ENCODE data around the gene AICDA.
A peak's percentile ranks its signal among the peaks of the same experiment; 100 is the strongest.
"Not testable (repeated sequence)": the region's sequence is repeated elsewhere in the genome, so short reads cannot be mapped to it uniquely, and the experiment has no call there.

Gene AICDA

DNA sequence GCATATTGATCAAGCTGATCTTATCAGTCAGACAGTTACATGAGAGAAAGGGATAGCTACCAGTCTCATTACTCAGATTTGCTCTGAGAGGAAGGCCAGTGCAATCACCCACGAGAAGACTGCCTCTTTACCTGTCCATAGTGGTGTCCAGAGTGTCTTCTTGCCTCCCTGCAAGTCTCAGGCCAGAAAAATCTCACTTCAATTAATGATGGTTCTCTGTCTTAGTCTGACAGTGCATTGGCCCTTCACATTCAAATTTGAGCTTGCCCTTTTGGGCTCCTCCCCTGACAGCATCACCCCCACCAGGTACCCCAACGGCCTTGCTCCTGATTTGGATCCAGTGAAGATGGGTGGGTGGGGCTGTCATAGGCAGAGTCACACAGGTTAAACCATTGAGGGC is at the start of gene AICDA:
Gene AICDA (minus strand): TSS at position 231 of the 400 bp plus-strand sequence. CDS start 92 bp downstream, at position 139.
- no peak for DNase-seq (ENCODE audit: low read depth)

DNA sequence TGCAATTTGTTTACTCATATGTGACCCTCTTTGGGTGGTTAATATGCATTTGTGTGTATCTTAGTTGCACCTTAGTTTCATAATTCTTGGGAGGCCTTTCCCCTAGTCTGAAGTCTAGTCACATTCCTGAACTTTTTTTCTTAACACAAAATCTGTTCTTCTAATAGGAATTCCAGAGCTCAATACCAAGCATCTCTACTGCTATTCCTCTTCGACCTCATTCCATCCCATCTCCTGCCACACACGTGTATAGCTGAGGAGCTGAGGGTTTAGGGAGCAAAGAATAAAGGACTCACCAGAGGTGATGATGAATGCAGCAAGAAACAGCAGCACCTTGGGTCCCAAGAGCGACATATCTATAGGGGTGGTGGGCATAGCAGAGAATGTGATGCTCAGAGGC is 49.1 kb upstream of the AICDA start:
- no peak for DNase-seq (ENCODE audit: low read depth)

- no peak for DNase-seq (ENCODE audit: low read depth)
These were observed 48.4 kb upstream of the AICDA start for GRCh38 chr12:8661016-8661415.

DNA sequence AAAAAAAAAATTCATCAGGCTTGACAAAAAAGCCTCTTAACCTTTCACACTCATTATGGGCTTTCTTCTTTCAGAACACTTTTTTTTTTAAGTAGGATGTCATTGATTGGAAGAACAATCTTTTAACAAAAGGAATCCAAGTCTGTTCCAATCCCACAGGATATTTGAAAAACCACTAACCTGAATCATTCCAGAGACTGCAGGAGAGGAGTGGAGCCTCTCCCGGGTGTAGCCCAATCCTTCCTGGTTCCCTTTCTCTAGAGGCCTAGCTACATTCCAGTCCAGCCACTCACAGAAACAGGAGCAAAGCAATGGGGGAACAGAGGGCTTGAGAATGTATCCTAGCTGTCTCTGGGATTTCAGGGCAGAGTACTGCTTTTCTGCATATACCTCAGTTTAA is 45.7 kb upstream of the AICDA start:
- no peak for DNase-seq (ENCODE audit: low read depth)

- no peak for DNase-seq (ENCODE audit: low read depth)
These were observed 42.8 kb upstream of the AICDA start for GRCh38 chr12:8655421-8655820.

GRCh38 chr12:8648576-8649205 is 36.0 kb upstream of the AICDA start:
- DNase-seq (ENCODE audit: low read depth): peak; percentile 40

- DNase-seq (ENCODE audit: low read depth): no peak
These were observed 35.3 kb upstream of the AICDA start for GRCh38 chr12:8647968-8648367.

GRCh38 chr12:8644345-8645248 is 31.9 kb upstream of the AICDA start:
- DNase-seq (ENCODE audit: low read depth): peak; percentile 21

DNA sequence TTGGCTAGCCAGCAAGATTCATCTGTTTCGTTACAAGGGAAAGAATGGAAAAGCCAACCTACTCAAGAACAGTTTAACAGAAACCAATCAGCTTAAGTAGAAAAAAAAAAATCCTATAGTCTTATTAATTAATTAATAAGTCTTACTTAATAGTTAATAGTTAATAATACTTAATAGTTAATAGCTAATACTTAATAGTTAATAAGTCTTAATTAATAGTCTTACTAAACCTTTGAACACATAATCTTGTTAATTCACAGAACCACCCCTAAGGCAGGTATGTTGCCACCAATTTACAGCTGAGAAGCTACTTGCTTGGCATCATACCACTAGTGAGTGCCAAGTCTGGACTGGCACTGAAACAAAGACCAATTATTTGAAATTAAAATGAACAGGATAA is 30.1 kb upstream of the AICDA start:
- no peak for DNase-seq (ENCODE audit: low read depth)

DNA sequence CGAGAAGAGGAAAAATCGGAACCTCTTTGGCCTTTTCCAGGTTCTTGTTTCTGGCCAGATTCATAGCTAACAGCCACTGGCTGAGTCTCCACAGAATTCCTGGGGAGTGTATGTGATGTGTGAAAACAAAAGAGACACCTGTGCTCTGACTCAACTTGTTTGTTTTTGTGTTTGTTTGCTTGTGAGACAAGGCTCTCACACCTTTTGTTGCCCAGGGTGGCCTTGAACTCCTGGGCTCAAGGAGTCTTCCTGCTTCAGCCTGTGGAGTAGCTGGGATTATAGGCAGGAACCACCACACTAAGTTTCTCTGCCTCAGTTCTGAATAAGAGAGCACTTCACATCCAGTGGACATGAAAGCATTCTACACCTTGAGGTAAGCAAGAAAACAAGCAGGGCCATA is 27.3 kb upstream of the AICDA start:
- no peak for DNase-seq (ENCODE audit: low read depth)

- no peak for DNase-seq (ENCODE audit: low read depth)
These were observed 26.3 kb upstream of the AICDA start for GRCh38 chr12:8638951-8639350.

- DNase-seq (ENCODE audit: low read depth): no peak
These were observed 25.0 kb upstream of the AICDA start for GRCh38 chr12:8637666-8638065.

DNA sequence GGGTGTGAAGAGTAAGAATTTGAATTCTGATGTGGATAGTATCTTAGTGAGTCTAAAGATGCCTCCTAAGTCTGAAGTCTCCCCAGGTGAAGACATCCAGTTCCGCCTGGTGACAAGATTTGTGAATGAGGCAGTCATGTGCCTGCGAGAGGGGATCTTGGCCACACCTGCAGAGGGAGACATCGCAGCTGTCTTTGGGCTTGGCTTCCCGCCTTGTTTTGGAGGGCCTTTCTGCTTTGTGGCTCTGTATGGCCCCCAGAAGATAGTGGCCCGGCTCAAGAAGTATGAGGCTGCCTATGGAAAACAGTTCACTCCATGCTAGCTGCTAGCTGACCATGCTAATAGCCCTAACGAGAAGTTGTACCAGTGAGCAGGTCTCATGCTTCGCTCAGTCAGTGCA is 24.6 kb upstream of the AICDA start:
- DNase-seq (ENCODE audit: low read depth): no peak

GRCh38 chr12:8636581-8636980 is 23.9 kb upstream of the AICDA start:
- DNase-seq (ENCODE audit: low read depth): no peak

DNA sequence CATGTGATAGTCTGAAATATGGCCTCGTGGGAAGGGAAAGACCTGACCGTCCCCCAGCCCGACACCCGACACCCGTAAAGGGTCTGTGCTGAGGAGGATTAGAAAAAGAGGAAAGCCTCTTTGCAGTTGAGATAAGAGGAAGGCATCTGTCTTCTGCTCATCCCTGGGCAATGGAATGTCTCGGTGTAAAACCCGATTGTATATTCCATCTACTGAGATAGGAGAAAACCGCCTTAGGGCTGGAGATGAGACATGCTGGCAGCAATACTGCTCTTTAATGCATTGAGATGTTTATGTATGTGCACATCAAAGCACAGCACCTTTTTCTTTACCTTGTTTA is 23.3 kb upstream of the AICDA start:
- DNase-seq (ENCODE audit: low read depth): not testable (repeated sequence)

DNA sequence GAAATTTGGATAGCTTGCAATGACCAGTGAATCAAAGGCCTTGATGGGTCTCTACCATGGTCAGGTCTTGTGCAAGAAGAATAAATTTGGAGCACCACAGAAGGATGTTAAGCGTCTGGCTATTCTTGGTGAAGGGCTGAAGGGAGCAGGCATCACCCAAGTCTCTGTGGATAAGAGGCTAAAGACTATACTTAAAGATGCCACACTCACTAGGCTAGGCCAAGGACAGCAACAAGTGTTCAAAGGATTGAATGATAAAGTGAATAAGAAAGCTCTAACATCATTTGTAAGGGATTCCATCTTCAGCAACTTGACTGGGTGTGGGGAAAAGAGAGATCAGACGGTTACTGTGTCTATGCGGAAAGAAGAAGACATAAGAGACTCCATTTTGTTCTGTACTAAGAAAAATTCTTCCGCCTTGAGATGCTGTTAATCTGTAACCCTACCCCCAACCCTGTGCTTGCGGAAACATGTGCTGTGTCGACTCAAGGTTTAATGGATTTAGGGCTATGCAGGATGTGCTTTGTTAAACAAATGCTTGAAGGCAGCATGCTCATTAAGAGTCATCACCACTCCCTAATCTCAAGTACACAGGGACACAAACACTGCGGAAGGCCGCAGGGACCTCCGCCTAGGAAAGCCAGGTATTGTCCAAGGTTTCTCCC is 22.8 kb upstream of the AICDA start:
- not testable (repeated sequence) for DNase-seq (ENCODE audit: low read depth)

DNA sequence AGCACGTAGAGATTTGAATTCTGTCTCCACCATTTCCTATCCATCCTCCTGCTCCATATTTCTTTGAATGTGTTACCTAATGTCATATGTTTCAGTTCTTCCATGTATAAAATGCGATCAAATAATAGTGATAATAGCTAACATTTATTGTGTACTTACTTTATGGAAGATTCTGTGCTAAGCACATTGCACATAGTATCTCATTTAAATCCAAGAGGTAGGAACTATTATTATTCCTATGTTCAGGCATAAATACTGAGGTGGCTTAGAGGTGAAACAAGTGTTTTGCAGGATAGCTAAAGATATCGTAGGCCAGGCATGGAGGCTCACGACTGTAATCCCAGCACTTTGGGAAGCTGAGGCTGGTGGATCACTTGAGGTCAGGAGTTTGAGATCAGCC is 17.5 kb upstream of the AICDA start:
- DNase-seq (ENCODE audit: low read depth): no peak

- no peak for DNase-seq (ENCODE audit: low read depth)
These were observed 16.9 kb upstream of the AICDA start for GRCh38 chr12:8629486-8630033.

- DNase-seq (ENCODE audit: low read depth): no peak
These were observed 16.1 kb upstream of the AICDA start for GRCh38 chr12:8628731-8629130.

GRCh38 chr12:8624750-8625149 is 12.1 kb upstream of the AICDA start:
- not testable (repeated sequence) for DNase-seq (ENCODE audit: low read depth)

DNA sequence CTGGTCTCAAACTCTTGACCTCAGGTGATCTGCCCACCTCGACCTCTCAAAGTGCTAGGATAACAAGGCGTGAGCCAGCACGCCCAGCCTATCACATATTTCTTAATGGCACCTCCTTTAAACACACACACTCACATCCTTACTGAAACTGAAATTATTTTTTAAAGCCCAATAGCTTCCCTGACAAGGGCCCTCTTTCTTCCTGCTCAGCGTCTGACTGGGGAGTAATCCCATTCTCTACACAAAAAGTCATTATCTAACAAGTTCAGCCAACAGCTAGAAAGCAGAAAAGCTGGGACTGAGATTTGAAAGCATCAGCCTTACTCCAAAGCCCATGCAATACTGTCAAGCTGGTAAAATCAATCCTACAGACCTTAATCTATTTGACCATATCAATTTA is 10.0 kb upstream of the AICDA start:
- no peak for DNase-seq (ENCODE audit: low read depth)

DNA sequence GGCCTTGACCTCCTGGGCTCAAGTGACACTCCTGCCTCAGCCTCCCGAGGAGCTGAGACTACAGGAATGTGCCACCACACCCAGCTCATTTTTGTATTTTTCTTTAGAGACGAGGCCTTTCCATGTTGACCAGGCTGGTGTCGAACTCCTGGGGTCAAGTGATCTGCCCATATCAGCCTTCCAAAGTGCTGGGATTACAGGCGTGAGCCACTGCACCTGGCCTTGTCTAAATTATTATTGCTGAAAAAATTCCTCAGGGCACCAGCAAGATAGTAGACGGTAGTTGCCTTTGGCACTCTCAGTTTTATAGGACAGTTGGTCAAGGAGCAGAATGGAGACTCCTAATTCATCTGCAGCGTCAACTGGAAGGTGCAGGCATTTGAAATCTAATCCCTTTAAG is 2.5 kb upstream of the AICDA start:
- no peak for DNase-seq (ENCODE audit: low read depth)

DNA sequence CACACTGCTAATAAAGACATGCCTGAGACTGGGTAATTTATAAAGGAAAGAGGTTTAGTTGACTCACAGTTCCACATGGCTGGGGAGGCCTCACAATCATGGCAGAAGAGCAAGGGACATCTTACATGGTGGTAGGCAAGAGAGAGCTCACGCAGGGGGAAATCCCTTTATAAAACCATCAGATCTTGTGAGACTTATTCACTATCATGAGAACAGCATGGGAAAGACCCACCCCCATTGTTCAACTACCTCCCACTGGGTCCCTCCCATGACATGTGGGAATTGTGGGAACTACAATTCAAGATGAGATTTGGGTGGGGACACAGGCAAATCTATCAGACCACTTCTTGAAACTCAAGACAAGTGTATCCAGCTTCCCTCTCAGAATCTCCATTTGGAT is 1.2 kb upstream of the AICDA start:
- DNase-seq (ENCODE audit: low read depth): not testable (repeated sequence)
